ENCODE data around the gene CELF2.

Gene CELF2

DNA sequence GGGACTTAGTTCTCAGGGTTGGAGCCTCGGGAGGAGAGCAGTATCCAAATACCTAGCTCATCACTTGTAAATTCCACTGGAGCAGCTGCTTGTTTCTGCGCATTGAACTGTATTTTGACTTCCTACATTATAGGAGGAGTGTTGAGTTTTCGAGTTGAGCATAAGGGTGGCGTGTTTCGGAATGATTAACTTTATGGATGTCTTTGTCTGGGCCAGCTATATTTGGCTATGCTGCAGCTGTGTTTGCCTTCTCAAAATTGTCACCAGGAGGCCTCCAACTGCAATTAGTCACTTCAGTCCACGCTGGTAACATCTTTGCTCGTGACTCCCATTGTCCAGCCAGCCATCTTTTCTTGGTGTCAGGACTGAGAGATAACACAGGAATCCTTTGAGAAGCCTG, 9.1 kb downstream of the CELF2 start:
- ChIA-PET POLR2A (no interaction called here), CTCF (interaction anchor here (1.1 kb wide), 1 partner anchor 10 kb away, joined by 4 read pairs; no protein-coding TSS in a partner anchor)
- TF ChIP-seq, protein P1, sequence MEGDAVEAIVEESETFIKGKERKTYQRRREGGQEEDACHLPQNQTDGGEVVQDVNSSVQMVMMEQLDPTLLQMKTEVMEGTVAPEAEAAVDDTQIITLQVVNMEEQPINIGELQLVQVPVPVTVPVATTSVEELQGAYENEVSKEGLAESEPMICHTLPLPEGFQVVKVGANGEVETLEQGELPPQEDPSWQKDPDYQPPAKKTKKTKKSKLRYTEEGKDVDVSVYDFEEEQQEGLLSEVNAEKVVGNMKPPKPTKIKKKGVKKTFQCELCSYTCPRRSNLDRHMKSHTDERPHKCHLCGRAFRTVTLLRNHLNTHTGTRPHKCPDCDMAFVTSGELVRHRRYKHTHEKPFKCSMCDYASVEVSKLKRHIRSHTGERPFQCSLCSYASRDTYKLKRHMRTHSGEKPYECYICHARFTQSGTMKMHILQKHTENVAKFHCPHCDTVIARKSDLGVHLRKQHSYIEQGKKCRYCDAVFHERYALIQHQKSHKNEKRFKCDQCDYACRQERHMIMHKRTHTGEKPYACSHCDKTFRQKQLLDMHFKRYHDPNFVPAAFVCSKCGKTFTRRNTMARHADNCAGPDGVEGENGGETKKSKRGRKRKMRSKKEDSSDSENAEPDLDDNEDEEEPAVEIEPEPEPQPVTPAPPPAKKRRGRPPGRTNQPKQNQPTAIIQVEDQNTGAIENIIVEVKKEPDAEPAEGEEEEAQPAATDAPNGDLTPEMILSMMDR (IDR thresholded peaks at IDR 0.05; ENCODE audit: control extremely low read depth, extremely low read depth, low read depth, missing control alignments): no peak
- DNase-seq (ENCODE audit: extremely low spot score): no peak

DNA sequence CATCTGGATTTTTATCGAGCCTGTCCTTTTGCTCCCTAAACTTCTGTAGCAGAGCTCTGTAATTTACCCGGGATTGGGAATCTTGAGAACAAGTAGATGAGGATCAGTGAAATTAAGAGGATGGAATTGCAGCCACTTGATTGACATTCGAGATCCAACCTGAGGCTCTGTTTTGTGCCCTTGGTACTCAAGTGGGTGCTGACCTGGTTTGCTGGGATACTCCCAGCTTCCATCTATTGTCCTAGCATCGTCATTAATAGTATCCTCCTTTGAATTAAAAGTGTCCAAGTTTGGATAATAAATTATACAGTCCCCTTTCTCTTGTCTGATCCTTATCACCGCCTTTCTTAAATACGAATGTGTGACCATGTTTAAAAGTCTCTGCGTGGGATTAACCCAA, 17.1 kb downstream of the CELF2 start:
- ChIA-PET POLR2A (no interaction called here), CTCF (interaction anchor here (1.1 to 2.6 kb wide), 5 partner anchors 10 to 51 kb away, joined by 3 to 6 read pairs (median 5); no protein-coding TSS in a partner anchor)
- DNase-seq (ENCODE audit: extremely low spot score): no peak
- TF ChIP-seq, protein P1 (IDR thresholded peaks at IDR 0.05; ENCODE audit: control extremely low read depth, extremely low read depth, low read depth, missing control alignments): no peak

DNA sequence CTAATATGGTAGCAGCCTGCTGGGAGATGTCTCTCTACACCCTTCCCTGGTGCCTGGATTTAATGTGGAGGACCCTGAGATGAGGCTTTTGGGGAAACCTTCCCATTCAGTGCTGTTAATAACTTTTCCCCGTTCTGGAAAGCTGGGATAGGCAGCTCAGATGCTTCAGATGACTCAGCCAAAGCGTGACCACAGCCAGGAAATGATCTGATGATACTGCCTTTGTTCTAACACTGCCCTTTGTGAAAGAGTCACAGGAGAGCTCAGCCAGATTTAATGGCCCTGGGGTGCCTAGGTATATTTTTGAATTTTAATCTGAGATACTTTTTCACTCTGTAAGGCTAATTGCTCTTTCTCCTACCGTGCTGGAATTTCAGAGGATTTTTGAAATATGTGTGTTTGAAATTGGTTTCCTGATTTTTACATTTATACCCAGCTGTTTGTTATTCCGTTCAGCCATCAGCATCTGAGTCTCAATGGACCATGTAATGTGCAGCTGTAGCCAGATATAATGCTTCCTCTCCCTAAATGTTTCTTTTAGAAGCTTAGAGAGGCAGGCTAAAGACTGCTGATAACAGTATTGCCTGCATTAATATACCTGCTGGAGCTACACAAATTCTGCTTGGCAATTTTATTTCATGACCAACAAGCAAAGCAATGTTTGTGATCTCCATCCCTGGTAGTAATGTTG, 17.8 kb downstream of the CELF2 start:
- CTCF ChIA-PET: interaction anchor here (0.9 to 2.6 kb wide), 11 partner anchors 9 to 1693 kb away, joined by 3 to 6 read pairs (median 4); no protein-coding TSS in a partner anchor
- DNase-seq (ENCODE audit: extremely low spot score): no peak
- TF ChIP-seq, protein P1 (IDR thresholded peaks at IDR 0.05; ENCODE audit: control extremely low read depth, extremely low read depth, low read depth, missing control alignments): no peak
- POLR2A ChIA-PET: no interaction called here

DNA sequence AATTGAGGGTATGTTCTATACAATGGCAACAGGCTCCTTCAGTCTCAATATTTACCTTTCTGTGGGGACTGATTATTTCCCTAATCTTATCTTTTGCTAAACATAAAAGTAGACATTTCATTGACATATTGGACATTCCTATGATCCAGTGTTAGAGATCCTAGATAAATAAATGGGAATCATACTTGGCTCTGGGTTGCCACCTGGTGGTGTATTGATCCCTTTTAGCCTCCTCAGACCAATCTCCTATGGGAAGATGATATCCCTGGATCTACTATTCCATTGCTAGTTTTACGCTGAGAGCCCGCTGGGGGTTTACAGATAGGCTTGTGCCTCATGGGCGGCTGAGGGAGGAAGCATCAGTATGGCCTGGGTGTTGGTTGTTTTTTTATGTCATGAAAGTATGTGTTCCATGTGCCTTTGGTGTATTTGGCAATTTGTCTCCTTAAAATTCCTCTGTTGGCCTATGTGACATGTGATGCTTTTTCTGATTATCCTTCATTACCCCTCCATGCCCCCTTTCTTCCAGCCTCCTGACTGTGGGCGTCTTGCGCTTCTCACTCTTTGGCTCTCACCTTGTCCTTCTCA, 18.8 kb downstream of the CELF2 start:
- TF ChIP-seq, protein P1 (IDR thresholded peaks at IDR 0.05; ENCODE audit: control extremely low read depth, extremely low read depth, low read depth, missing control alignments): peak; percentile 19
- ChIA-PET POLR2A (no interaction called here), CTCF (interaction anchor here (1.0 to 1.7 kb wide), 10 partner anchors 8 to 1694 kb away, joined by 3 to 5 read pairs (median 4); no protein-coding TSS in a partner anchor)
- no peak for DNase-seq (ENCODE audit: extremely low spot score)

DNA sequence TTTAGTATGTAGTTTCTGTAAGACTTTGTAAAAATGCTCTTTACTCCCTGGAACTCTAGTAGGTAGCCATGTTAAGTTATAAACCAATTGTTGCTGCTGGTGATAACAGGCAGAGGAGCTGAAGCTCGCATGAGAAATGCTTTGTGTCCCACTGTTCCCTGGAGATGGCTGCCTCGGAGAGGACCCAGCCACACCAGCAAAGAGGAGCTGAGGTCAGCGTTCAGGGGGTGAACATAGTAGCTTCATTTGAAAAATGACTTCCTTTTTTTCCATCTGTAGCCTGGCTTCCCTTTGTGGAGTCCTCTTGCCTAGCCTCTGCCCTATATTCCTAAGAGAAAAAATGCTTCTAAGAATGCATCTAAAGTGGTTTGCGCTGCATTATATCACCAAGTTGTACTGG, 20.3 kb downstream of the CELF2 start:
- no peak for DNase-seq (ENCODE audit: extremely low spot score)
- CTCF ChIA-PET: interaction anchor here (1.2 to 1.5 kb wide), 2 partner anchors 11 to 28 kb away, joined by 3 to 4 read pairs; no protein-coding TSS in a partner anchor
- TF ChIP-seq, protein P1 (IDR thresholded peaks at IDR 0.05; ENCODE audit: control extremely low read depth, extremely low read depth, low read depth, missing control alignments): no peak
- POLR2A ChIA-PET: no interaction called here

DNA sequence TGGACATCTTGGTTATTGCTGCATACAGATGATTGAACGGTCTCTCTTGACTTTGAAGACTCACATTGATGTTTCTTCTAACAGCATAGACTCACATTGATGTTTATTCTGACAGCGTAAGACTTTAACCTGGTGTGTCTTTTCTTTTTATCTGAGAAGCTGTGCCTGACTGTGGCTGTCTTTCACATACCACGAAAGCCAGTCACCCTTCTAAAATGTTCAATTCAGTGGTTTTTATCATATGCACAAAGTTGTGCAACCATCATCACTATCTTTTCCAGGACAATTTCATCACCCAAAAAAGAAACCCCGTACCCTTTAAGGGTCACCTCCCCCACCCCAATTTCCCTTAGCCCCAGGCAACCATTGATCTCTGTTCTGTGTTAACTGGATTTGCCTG, 24.7 kb downstream of the CELF2 start:
- TF ChIP-seq, protein P1 (IDR thresholded peaks at IDR 0.05; ENCODE audit: control extremely low read depth, extremely low read depth, low read depth, missing control alignments): no peak
- ChIA-PET CTCF (no interaction called here), POLR2A (no interaction called here)
- no peak for DNase-seq (ENCODE audit: extremely low spot score)

Data from GM10248 (cell line).